ENCODE measurements around the gene GABBR1.

Gene GABBR1

GRCh38 chr6:29617782-29618554, 15.0 kb downstream of the GABBR1 start:
- no peak for DNase-seq

- DNase-seq, result no peak
Observed at GRCh38 chr6:29611426-29611825, 21.6 kb downstream of the GABBR1 start.

GRCh38 chr6:29610540-29610939, 22.4 kb downstream of the GABBR1 start:
- DNase-seq, result no peak

GRCh38 chr6:29608131-29608530, 24.9 kb downstream of the GABBR1 start:
- DNase-seq, result no peak

- DNase-seq, result no peak
Observed at GRCh38 chr6:29603930-29604329, 29.1 kb downstream of the GABBR1 start.

GRCh38 chr6:29603456-29603855, 29.5 kb downstream of the GABBR1 start:
- no peak for DNase-seq

GRCh38 chr6:29602564-29603361, 30.2 kb downstream of the GABBR1 start:
- DNase-seq, result no peak

GRCh38 chr6:29598172-29598747, 34.7 kb downstream of the GABBR1 start:
- no peak for DNase-seq

- no peak for DNase-seq
Observed at GRCh38 chr6:29597184-29597583, 35.8 kb downstream of the GABBR1 start.

GRCh38 chr6:29596381-29596900, 36.5 kb downstream of the GABBR1 start:
- DNase-seq, result no peak

- DNase-seq, result no peak
Observed at GRCh38 chr6:29593199-29593855, 39.7 kb downstream of the GABBR1 start.

GRCh38 chr6:29591677-29592076, 41.3 kb downstream of the GABBR1 start:
- no peak for DNase-seq

- no peak for DNase-seq
Observed at GRCh38 chr6:29590218-29590808, 42.7 kb downstream of the GABBR1 start.

- DNase-seq, result no peak
Observed at GRCh38 chr6:29589423-29590048, 43.4 kb downstream of the GABBR1 start.

- DNase-seq, result no peak
Observed at GRCh38 chr6:29584821-29585220, 48.2 kb downstream of the GABBR1 start, which contains the start of gene OR2H2. Gene OR2H2, plus strand, starts transcription at chr6:29585121. Its CDS starts 2,824 bp downstream, at chr6:29587945.

GRCh38 chr6:29577544-29577943, 55.4 kb downstream of the GABBR1 start:
- DNase-seq, result no peak

- no peak for DNase-seq
Observed at GRCh38 chr6:29576056-29576455, 56.9 kb downstream of the GABBR1 start.

- no peak for DNase-seq
Observed at GRCh38 chr6:29567991-29568390, 65.0 kb downstream of the GABBR1 start.

- DNase-seq, result no peak
Observed at GRCh38 chr6:29567541-29567940, 65.4 kb downstream of the GABBR1 start.

GRCh38 chr6:29566856-29567255, 66.1 kb downstream of the GABBR1 start:
- DNase-seq, result no peak

GRCh38 chr6:29564875-29565274, 68.1 kb downstream of the GABBR1 start:
- DNase-seq, result no peak

GRCh38 chr6:29563435-29563965, 69.5 kb downstream of the GABBR1 start:
- no peak for DNase-seq

All from DMS 273 treated with DMSO at 0.1 percent for 48 hours (cell line).